Activated T-helper 17 cell treated with anti-CD3 and anti-CD28 coated beads, Interleukin-2, amount 50 U/mL, for 72 hours (primary cell): ENCODE measurements around the gene SNX13. TPM values are rescaled to one million over a fixed set of nuclear protein-coding genes. Genes with fewer than 3 reads are reported as not detected.

Source experiments
- ATAC-seq: fragments of 150-1000 bp; cut with Tn5 transposase; replicated peaks from 2 replicates; pipeline ENCODE4 v1.10.0; 2021; ENCODE audit warnings: mild to moderate bottlenecking, moderate library complexity
- H3K27ac Mint-ChIP-seq: one replicate; pipeline ENCODE4 v1.8.0; 2022; ENCODE audit warnings: mixed read lengths
- H3K27me3 Mint-ChIP-seq: one replicate; pipeline ENCODE4 v1.8.0; 2022; ENCODE audit warnings: mixed read lengths
- H3K36me3 Mint-ChIP-seq: one replicate; pipeline ENCODE4 v1.8.0; 2022; ENCODE audit warnings: low read depth, mild to moderate bottlenecking, mixed read lengths
- H3K4me1 Mint-ChIP-seq: one replicate; pipeline ENCODE4 v1.8.0; 2022; ENCODE audit warnings: mixed read lengths
- H3K4me3 Mint-ChIP-seq: one replicate; pipeline ENCODE4 v1.8.0; 2022; ENCODE audit warnings: mild to moderate bottlenecking, mixed read lengths
- H3K9me3 Mint-ChIP-seq: one replicate; pipeline ENCODE4 v1.8.0; 2022; ENCODE audit warnings: mixed read lengths
- total RNA-seq, 2 donors: library from RNA; stranded (reverse); gene quantifications; one replicate each; pipeline ENCODE4 v1.2.3, GENCODE V29; 2022

Gene SNX13
- total RNA-seq, 2 donors from 2014 or later = 20.6 to 23.5 TPM

GRCh38 chr7:17962652-17963051, 22.4 kb upstream of the SNX13 start:
- no peak for ATAC-seq
- Mint-ChIP-seq H3K9me3 (no peaks in the 10 kb centered on the region), H3K4me3 (no peak overlapping the region), H3K27me3 (peaks cover 13% of the 10 kb centered on the region), H3K4me1 (no peaks in the 10 kb centered on the region), H3K36me3 (no peaks in the 10 kb centered on the region), H3K27ac (no peak overlapping the region)

GRCh38 chr7:17957871-17958270, 17.6 kb upstream of the SNX13 start:
- Mint-ChIP-seq H3K4me1 (no peaks in the 10 kb centered on the region), H3K9me3 (no peaks in the 10 kb centered on the region), H3K36me3 (no peaks in the 10 kb centered on the region), H3K27ac (no peak overlapping the region), H3K4me3 (no peak overlapping the region), H3K27me3 (peaks cover 16% of the 10 kb centered on the region)
- ATAC-seq = no peak

GRCh38 chr7:17952387-17952786, 12.1 kb upstream of the SNX13 start:
- no peaks in the 10 kb centered on the region for H3K9me3 Mint-ChIP-seq
- H3K4me3 Mint-ChIP-seq = peak overlapping the region; percentile 43
- peak; percentile 93 for ATAC-seq
- H3K36me3 Mint-ChIP-seq = no peaks in the 10 kb centered on the region
- peak overlapping the region; percentile 19 for H3K27ac Mint-ChIP-seq
- peaks cover 10% of the 10 kb centered on the region for H3K27me3 Mint-ChIP-seq
- H3K4me1 Mint-ChIP-seq = peaks cover 14% of the 10 kb centered on the region

GRCh38 chr7:17951742-17952254, 11.5 kb upstream of the SNX13 start:
- peak overlapping the region; percentile 43 for H3K4me3 Mint-ChIP-seq
- H3K27me3 Mint-ChIP-seq = peaks cover 10% of the 10 kb centered on the region
- H3K4me1 Mint-ChIP-seq = peaks cover 16% of the 10 kb centered on the region
- ATAC-seq = peak; percentile 60
- H3K36me3 Mint-ChIP-seq = no peaks in the 10 kb centered on the region
- H3K27ac Mint-ChIP-seq = no peak overlapping the region
- no peaks in the 10 kb centered on the region for H3K9me3 Mint-ChIP-seq

- no peaks in the 10 kb centered on the region for H3K27me3 Mint-ChIP-seq
- ATAC-seq = no peak
- H3K9me3 Mint-ChIP-seq = no peaks in the 10 kb centered on the region
- H3K27ac Mint-ChIP-seq = no peak overlapping the region
- no peaks in the 10 kb centered on the region for H3K36me3 Mint-ChIP-seq
- H3K4me1 Mint-ChIP-seq = peaks cover 16% of the 10 kb centered on the region
- H3K4me3 Mint-ChIP-seq = no peak overlapping the region
Measured at GRCh38 chr7:17948526-17949238, 8.4 kb upstream of the SNX13 start.

- Mint-ChIP-seq H3K4me3 (peak overlapping the region; percentile 64), H3K36me3 (no peaks in the 10 kb centered on the region)
Measured at GRCh38 chr7:17947620-17948019, 7.3 kb upstream of the SNX13 start.

GRCh38 chr7:17946591-17946990, 6.3 kb upstream of the SNX13 start:
- H3K36me3 Mint-ChIP-seq = no peaks in the 10 kb centered on the region
- peaks cover 16% of the 10 kb centered on the region for H3K4me1 Mint-ChIP-seq
- no peaks in the 10 kb centered on the region for H3K27me3 Mint-ChIP-seq
- H3K27ac Mint-ChIP-seq = no peak overlapping the region
- peak; percentile 52 for ATAC-seq
- H3K9me3 Mint-ChIP-seq = no peaks in the 10 kb centered on the region
- peak overlapping the region; percentile 64 for H3K4me3 Mint-ChIP-seq

More at GRCh38 chr7:17947620-17948019, 7.3 kb upstream of the SNX13 start:
- no peaks in the 10 kb centered on the region for H3K27me3 Mint-ChIP-seq
- no peak overlapping the region for H3K27ac Mint-ChIP-seq
- no peaks in the 10 kb centered on the region for H3K9me3 Mint-ChIP-seq
- peaks cover 14% of the 10 kb centered on the region for H3K4me1 Mint-ChIP-seq
- ATAC-seq = no peak

- Mint-ChIP-seq H3K9me3 (no peaks in the 10 kb centered on the region), H3K4me1 (peaks cover 21% of the 10 kb centered on the region), H3K27ac (no peak overlapping the region), H3K27me3 (no peaks in the 10 kb centered on the region), H3K4me3 (no peak overlapping the region), H3K36me3 (no peaks in the 10 kb centered on the region)
- no peak for ATAC-seq
Measured at GRCh38 chr7:17944720-17945119, 4.4 kb upstream of the SNX13 start.

- Mint-ChIP-seq H3K27ac (no peak overlapping the region), H3K9me3 (no peaks in the 10 kb centered on the region)
Measured at GRCh38 chr7:17943006-17943405, 2.7 kb upstream of the SNX13 start.

GRCh38 chr7:17942231-17942630, 1.9 kb upstream of the SNX13 start:
- Mint-ChIP-seq H3K27me3 (no peaks in the 10 kb centered on the region), H3K4me1 (peaks cover 30% of the 10 kb centered on the region), H3K9me3 (no peaks in the 10 kb centered on the region), H3K36me3 (peaks cover 6% of the 10 kb centered on the region), H3K27ac (no peak overlapping the region), H3K4me3 (peak overlapping the region; percentile 35)
- no peak for ATAC-seq

More at GRCh38 chr7:17943006-17943405, 2.7 kb upstream of the SNX13 start:
- Mint-ChIP-seq H3K36me3 (no peaks in the 10 kb centered on the region), H3K27me3 (no peaks in the 10 kb centered on the region), H3K4me1 (peaks cover 31% of the 10 kb centered on the region), H3K4me3 (no peak overlapping the region)
- no peak for ATAC-seq

GRCh38 chr7:17940951-17941431, 697 bp upstream of the SNX13 start:
- no peaks in the 10 kb centered on the region for H3K27me3 Mint-ChIP-seq
- peak overlapping the region; percentile 91 for H3K27ac Mint-ChIP-seq
- H3K4me3 Mint-ChIP-seq = peak overlapping the region; percentile 92
- ATAC-seq = no peak
- H3K9me3 Mint-ChIP-seq = no peaks in the 10 kb centered on the region
- H3K4me1 Mint-ChIP-seq = peaks cover 30% of the 10 kb centered on the region
- H3K36me3 Mint-ChIP-seq = peaks cover 6% of the 10 kb centered on the region

- Mint-ChIP-seq H3K4me3 (peak overlapping the region; percentile 92), H3K36me3 (peaks cover 6% of the 10 kb centered on the region), H3K27ac (peak overlapping the region; percentile 91), H3K9me3 (no peaks in the 10 kb centered on the region), H3K4me1 (peaks cover 36% of the 10 kb centered on the region), H3K27me3 (no peaks in the 10 kb centered on the region)
- peak; percentile 65 for ATAC-seq
Measured at GRCh38 chr7:17939606-17940301, 540 bp downstream of the SNX13 start.

- H3K27ac Mint-ChIP-seq = peak overlapping the region; percentile 91
- H3K4me1 Mint-ChIP-seq = peaks cover 41% of the 10 kb centered on the region
- peaks cover 6% of the 10 kb centered on the region for H3K36me3 Mint-ChIP-seq
- H3K27me3 Mint-ChIP-seq = no peaks in the 10 kb centered on the region
- ATAC-seq = no peak
- no peaks in the 10 kb centered on the region for H3K9me3 Mint-ChIP-seq
- peak overlapping the region; percentile 92 for H3K4me3 Mint-ChIP-seq
Measured at GRCh38 chr7:17939211-17939605, 1.1 kb downstream of the SNX13 start.

- Mint-ChIP-seq H3K27me3 (no peaks in the 10 kb centered on the region), H3K4me1 (peaks cover 50% of the 10 kb centered on the region), H3K36me3 (peaks cover 6% of the 10 kb centered on the region), H3K27ac (peak overlapping the region; percentile 59), H3K4me3 (peak overlapping the region; percentile 92), H3K9me3 (no peaks in the 10 kb centered on the region)
- ATAC-seq = peak; percentile 45
Measured at GRCh38 chr7:17937506-17938120, 2.7 kb downstream of the SNX13 start.
